IMR-90 (cell line): ENCODE measurements around the gene ANKRD13A. TPM values are rescaled to one million over a fixed set of nuclear protein-coding genes. Genes with fewer than 3 reads are reported as not detected.

ENCODE experiments used
- ATAC-seq: fragments of 200-7000 bp; cut with Tn5 transposase; 2 replicates; pipeline ENCODE4 v1.9.1; 2020; ENCODE audit warnings: low read depth, mild to moderate bottlenecking, moderate library complexity
- BruUV-seq: library from RNA; stranded (reverse); fragments of 400-500 nt; replicated peaks from 2 replicates; lab custom pipeline; 2021; lab: Mats Ljungman, UMichigan
- CTCF ChIA-PET: fragments of 300-600 bp; formaldehyde crosslinking; extraction: SDS; loops from one replicate; lab custom pipeline; 2021; ENCODE audit warnings: antibody characterized with exemption; lab: Yijun Ruan, JAX
- POLR2A ChIA-PET: fragments of 300-600 bp; sonication (Branson Sonifier 250); formaldehyde crosslinking; loops from one replicate; lab custom pipeline; 2022; ENCODE audit warnings: antibody characterized with exemption; ENCODE audit not compliant: unreplicated experiment; lab: Charles Lee
- DNase-seq: peaks from one replicate; pipeline ENCODE4 v3.0.0; 2013
- H2AFZ ChIP-seq: replicated peaks from 2 replicates; pipeline ENCODE3; 2013; ENCODE audit warnings: low read length, mild to moderate bottlenecking; ENCODE audit not compliant: poor library complexity
- H2AK5ac ChIP-seq: 2 replicates; pipeline ENCODE4 v1.6.1; 2013; ENCODE audit warnings: low read depth, low read length, inconsistent platforms
- H2AK9ac ChIP-seq: replicated peaks from 2 replicates; pipeline ENCODE3; 2013; ENCODE audit warnings: mild to moderate bottlenecking, low read depth, low read length, moderate library complexity; ENCODE audit not compliant: poor library complexity
- H2BK120ac ChIP-seq: 2 replicates; pipeline ENCODE4 v1.6.1; 2013; ENCODE audit warnings: low read depth, low read length, inconsistent platforms
- H2BK15ac ChIP-seq: 3 replicates; pipeline ENCODE4 v1.6.1; 2013; ENCODE audit warnings: low read depth, low read length, inconsistent platforms
- H2BK20ac ChIP-seq: 2 replicates; pipeline ENCODE4 v1.6.1; 2013; ENCODE audit warnings: low read depth, mild to moderate bottlenecking, inconsistent platforms, low read length, moderate library complexity
- H2BK5ac ChIP-seq: 2 replicates; pipeline ENCODE4 v1.6.1; 2013; ENCODE audit warnings: mild to moderate bottlenecking, low read depth, low read length, inconsistent platforms; ENCODE audit not compliant: poor library complexity, severe bottlenecking
- H3K14ac ChIP-seq: replicated peaks from 2 replicates; pipeline ENCODE4 v1.6.1; 2013; ENCODE audit warnings: low read depth, low read length, inconsistent platforms
- H3K18ac ChIP-seq: 2 replicates; pipeline ENCODE4 v1.6.1; 2013; ENCODE audit warnings: low read depth, low read length, control low read depth
- H3K23ac ChIP-seq: 2 replicates; pipeline ENCODE4 v1.6.1; 2013; ENCODE audit warnings: low read depth, low read length, inconsistent platforms
- H3K27ac ChIP-seq: 2 replicates; pipeline ENCODE4 v1.5.1; 2013; ENCODE audit warnings: mild to moderate bottlenecking, control low read depth, low read length; ENCODE audit not compliant: insufficient read depth
- H3K27me3 ChIP-seq: 2 replicates; pipeline ENCODE4 v1.6.1; 2013; ENCODE audit warnings: low read length; ENCODE audit not compliant: control insufficient read depth, insufficient read depth
- H3K36me3 ChIP-seq: 2 replicates; pipeline ENCODE4 v1.6.1; 2013; ENCODE audit warnings: low read length, mixed read lengths; ENCODE audit not compliant: control insufficient read depth, insufficient read depth
- H3K4ac ChIP-seq: 2 replicates; pipeline ENCODE4 v1.6.1; 2013; ENCODE audit warnings: low read depth, low read length, inconsistent platforms
- H3K4me1 ChIP-seq: 2 replicates; pipeline ENCODE4 v1.6.1; 2013; ENCODE audit warnings: low read length, mixed read lengths; ENCODE audit not compliant: control insufficient read depth, insufficient read depth
- H3K4me2 ChIP-seq: 2 replicates; pipeline ENCODE4 v1.6.1; 2013; ENCODE audit warnings: low read depth, mild to moderate bottlenecking, control low read depth, low read length, moderate library complexity
- H3K4me3 ChIP-seq: 2 replicates; pipeline ENCODE4 v1.5.1; 2013; ENCODE audit warnings: low read depth, mild to moderate bottlenecking, control low read depth, low read length, moderate library complexity; ENCODE audit not compliant: insufficient read depth
- H3K56ac ChIP-seq: 2 replicates; pipeline ENCODE4 v1.6.1; 2013; ENCODE audit warnings: low read length, inconsistent platforms; ENCODE audit not compliant: insufficient read depth; ENCODE audit errors: extremely low read depth
- H3K79me1 ChIP-seq, 2 experiments: 2 replicates each; pipeline ENCODE4 v1.6.1; 2013; ENCODE audit warnings: low read length in 2 of 2, inconsistent platforms in 1 of 2, low read depth in 1 of 2
- H3K9ac ChIP-seq: 2 replicates; pipeline ENCODE4 v1.6.1; 2013; ENCODE audit warnings: low read depth, low read length, control low read depth
- H3K9me1 ChIP-seq: 2 replicates; pipeline ENCODE4 v1.6.1; 2013; ENCODE audit warnings: low read length, inconsistent platforms; ENCODE audit not compliant: insufficient read depth
- H3K9me3 ChIP-seq: 2 replicates; pipeline ENCODE4 v1.6.1; 2013; ENCODE audit warnings: low read length; ENCODE audit not compliant: control insufficient read depth, insufficient read depth
- H4K20me1 ChIP-seq: 2 replicates; pipeline ENCODE4 v1.6.1; 2013; ENCODE audit warnings: low read length, inconsistent platforms; ENCODE audit not compliant: insufficient read depth
- H4K5ac ChIP-seq: 2 replicates; pipeline ENCODE4 v1.6.1; 2013; ENCODE audit warnings: mild to moderate bottlenecking, low read depth, low read length, control low read depth
- H4K8ac ChIP-seq, 2 experiments: 2 replicates each; pipeline ENCODE4 v1.6.1; 2013; ENCODE audit warnings: low read depth in 2 of 2, low read length in 2 of 2, control low read depth in 1 of 2, inconsistent platforms in 1 of 2
- H4K91ac ChIP-seq: 2 replicates; pipeline ENCODE4 v1.6.1; 2013; ENCODE audit warnings: low read depth, low read length, inconsistent platforms; ENCODE audit not compliant: insufficient read depth
- BHLHE40 ChIP-seq: fragments of 150-350 bp; IDR thresholded peaks from 2 replicates; pipeline ENCODE4 v1.6.1; 2016; ENCODE audit warnings: mild to moderate bottlenecking, low read depth, low read length
- CEBPB ChIP-seq: IDR thresholded peaks from 2 replicates; pipeline ENCODE4 v1.6.1; 2012; ENCODE audit warnings: low read depth, low read length, improper control_type of control experiment
- CHD1 ChIP-seq: IDR thresholded peaks from 2 replicates; pipeline ENCODE4 v1.6.1; 2012; ENCODE audit warnings: low read depth, low read length, improper control_type of control experiment
- CTCF ChIP-seq: conservative IDR thresholded peaks from 2 replicates; pipeline ENCODE4 v1.5.1; 2012; ENCODE audit warnings: mild to moderate bottlenecking, low read depth, low read length, improper control_type of control experiment
- ELK1 ChIP-seq: fragments of 150-350 bp; IDR thresholded peaks from 2 replicates; pipeline ENCODE4 v1.6.1; 2016; ENCODE audit warnings: low read depth, mild to moderate bottlenecking, low read length, moderate library complexity, borderline replicate concordance
- FOS ChIP-seq: fragments of 150-350 bp; IDR thresholded peaks from 2 replicates; pipeline ENCODE4 v1.6.1; 2016; ENCODE audit warnings: low read depth, low read length
- MAFK ChIP-seq: IDR thresholded peaks from 2 replicates; pipeline ENCODE4 v1.6.1; 2012; ENCODE audit warnings: low read depth, low read length, improper control_type of control experiment
- MAZ ChIP-seq: IDR thresholded peaks from 2 replicates; pipeline ENCODE4 v1.6.1; 2012; ENCODE audit warnings: low read depth, mild to moderate bottlenecking, low read length, improper control_type of control experiment, moderate library complexity, borderline replicate concordance
- MXI1 ChIP-seq: IDR thresholded peaks from 2 replicates; pipeline ENCODE4 v1.6.1; 2012; ENCODE audit warnings: low read depth, mild to moderate bottlenecking, low read length, moderate library complexity, borderline replicate concordance
- NFE2L2 ChIP-seq: fragments of 150-350 bp; IDR thresholded peaks from 2 replicates; pipeline ENCODE4 v1.6.1; 2016; ENCODE audit warnings: low read depth, mild to moderate bottlenecking, low read length
- POLR2A ChIP-seq: IDR thresholded peaks from 2 replicates; pipeline ENCODE4 v1.6.1; 2012; ENCODE audit warnings: mild to moderate bottlenecking, low read depth, low read length
- RAD21 ChIP-seq: IDR thresholded peaks from 2 replicates; pipeline ENCODE4 v1.6.1; 2012; ENCODE audit warnings: low read length, improper control_type of control experiment
- RCOR1 ChIP-seq: IDR thresholded peaks from 2 replicates; pipeline ENCODE4 v1.6.1; 2012; ENCODE audit warnings: mild to moderate bottlenecking, low read length, improper control_type of control experiment; ENCODE audit not compliant: insufficient replicate concordance
- RFX5 ChIP-seq: IDR thresholded peaks from 2 replicates; pipeline ENCODE4 v1.8.0; 2012; ENCODE audit warnings: low read depth, mild to moderate bottlenecking, low read length, moderate library complexity
- SMC3 ChIP-seq: fragments of 150-350 bp; IDR thresholded peaks from 2 replicates; pipeline ENCODE4 v1.6.1; 2016; ENCODE audit warnings: low read depth, mild to moderate bottlenecking, antibody characterized with exemption, low read length, moderate library complexity
- USF2 ChIP-seq: fragments of 150-350 bp; IDR thresholded peaks from 2 replicates; pipeline ENCODE4 v1.6.1; 2017; ENCODE audit warnings: mild to moderate bottlenecking, antibody characterized with exemption, low read length, low read depth
- WGBS, 2 experiments: methylation state at CpG; one replicate each; pipeline versions ENCODE4 v1.1.5 to v1.1.7; 2013; ENCODE audit warnings: missing lambda C conversion rate in 2 of 2; ENCODE audit not compliant: insufficient read length in 1 of 2; ENCODE audit errors: extremely low coverage in 2 of 2; 5-methylcytosine and 5-hydroxymethylcytosine counted together
- dilution Hi-C: fragments of 300-500 bp; cut with HindIII; formaldehyde crosslinking; loops from one replicate; pipeline ENCODE4 v1.14.3; 2018; ENCODE audit warnings: low sequenced_read_pairs; ENCODE audit not compliant: unreplicated experiment
- in situ Hi-C: fragments of 300-500 bp; cut with MboI; formaldehyde crosslinking; loops from 3 replicates; pipeline ENCODE4 v1.14.3; 2019; ENCODE audit warnings: low sequenced_read_pairs, inconsistent platforms, mixed read lengths
- intact Hi-C: fragments of 100-400 bp; cut with micrococcal nuclease; formaldehyde crosslinking; loops from 2 replicates; pipeline ENCODE4 v1.10.0; 2022
- polyA plus RNA-seq, 3 experiments: library from polyadenylated mRNA; depleted of rRNA; stranded (reverse); fragments of >200 nt; gene quantifications; 2 replicates each; pipeline ENCODE4 v1.2.3, GENCODE V29; 2012; ENCODE audit warnings: low replicate concordance in 1 of 3
- total RNA-seq: library from RNA; depleted of rRNA; stranded (reverse); fragments of >200 nt; gene quantifications from 2 replicates; pipeline ENCODE4 v1.2.3, GENCODE V29; 2012

The ANKRD13A gene
- total and polyA plus RNA-seq, 2 of the 4 experiments (the other 2 are of a cell fraction): 299 to 449 TPM

DNA sequence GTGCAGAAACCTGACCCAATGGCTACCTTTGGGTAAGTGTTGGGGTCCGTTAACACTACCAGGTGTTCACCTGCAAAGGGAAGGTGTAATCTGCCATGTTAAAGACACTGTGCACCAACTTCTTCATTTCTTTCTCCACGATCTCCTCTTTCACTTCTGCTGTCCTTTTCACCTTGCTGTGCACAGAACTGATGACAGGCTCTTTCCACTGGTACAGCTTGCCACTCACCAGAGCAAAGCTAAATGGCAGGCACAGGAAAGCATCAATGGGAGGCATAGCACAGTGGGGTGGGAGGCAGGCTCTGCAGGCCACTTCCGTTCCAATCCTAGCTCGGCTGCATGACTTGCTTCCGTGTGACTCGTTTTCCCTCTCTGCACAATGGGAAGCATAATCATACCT is 51.7 kb downstream of the ANKRD13A start:
- H2BK20ac ChIP-seq: no peak overlapping the region
- peaks cover 15% of the 10 kb centered on the region for H3K9me1 ChIP-seq
- TF ChIP-seq SMC3 (no peak), FOS (no peak), POLR2A (no peak), CEBPB (no peak), BHLHE40 (no peak), USF2 (no peak), ELK1 (no peak), CHD1 (no peak), MAFK (no peak), RCOR1 (no peak), RAD21 (no peak), MAZ (no peak), RFX5 (no peak), CTCF (no peak), NFE2L2 (no peak), MXI1 (no peak)
- H3K9me3 ChIP-seq: no peaks in the 10 kb centered on the region
- H2BK15ac ChIP-seq: no peak overlapping the region
- H3K4me1 ChIP-seq: peaks cover 7% of the 10 kb centered on the region
- no peak overlapping the region for H4K91ac ChIP-seq
- no peak overlapping the region for H2BK120ac ChIP-seq
- H3K9ac ChIP-seq: no peak overlapping the region
- no peak overlapping the region for H3K4me2 ChIP-seq
- 0 out of 2 replicates have a peak, but pooled peaks cover 6% of the 10 kb centered on the region for H4K20me1 ChIP-seq
- H3K23ac ChIP-seq: no peak overlapping the region
- CTCF ChIA-PET: interaction anchor here (0.6 kb wide), 1 partner anchor 787 kb away, joined by 4 read pairs; no protein-coding TSS in a partner anchor
- no peak overlapping the region for H3K18ac ChIP-seq
- ATAC-seq: no peak
- no peak overlapping the region for H4K8ac ChIP-seq
- H2AK5ac ChIP-seq: no peak overlapping the region
- intact Hi-C loops: no loop called here
- H3K14ac ChIP-seq: no peak overlapping the region
- no peak overlapping the region for H4K5ac ChIP-seq
- H3K27ac ChIP-seq: no peak overlapping the region
- 80% methylated on average over 1 of the region's 6 CpGs; no CpG with 5 or more reads in 1 of the 2 experiments for WGBS, 2 experiments
- DNase-seq: no peak
- BruUV-seq: no TSS peak
- no peak overlapping the region for H2BK5ac ChIP-seq
- dilution Hi-C loops: no loop called here
- POLR2A ChIA-PET: no interaction called here
- no peak overlapping the region for H2AFZ ChIP-seq
- H3K79me1 ChIP-seq: peaks cover 10 to 19% of the 10 kb centered on the region in 2 experiments; a peak in 3 of 4 replicates
- in situ Hi-C loops: no loop called here
- H3K27me3 ChIP-seq: no peaks in the 10 kb centered on the region
- H3K56ac ChIP-seq: no peak overlapping the region
- no peak overlapping the region for H3K4ac ChIP-seq
- no peak overlapping the region for H2AK9ac ChIP-seq
- H3K36me3 ChIP-seq: no peaks in the 10 kb centered on the region
- no peak overlapping the region for H3K4me3 ChIP-seq
